ENCODE results near the gene ASTN2.

ASTN2 gene

GRCh38 chr9:117169089-117169621 lies 245.7 kb downstream of the ASTN2 start:
- Histone ChIP-seq H2BK12ac (ENCODE audit: low read length) (no peak overlapping the region), H3K79me1 (ENCODE audit: low read depth, low read length) (no peaks in the 10 kb centered on the region), H3K4ac (ENCODE audit: low read length) (no peak overlapping the region), H2BK5ac (ENCODE audit: low read length) (no peak overlapping the region), H3K27me3 (ENCODE audit: control insufficient read depth in 3 of 3, insufficient read depth in 3 of 3, low read depth in 1 of 3, low read length in 3 of 3) (no peaks in the 10 kb centered on the region), H3K27ac (replicated peaks; ENCODE audit: low read length) (no peak overlapping the region), H2BK120ac (ENCODE audit: low read depth, low read length) (no peak overlapping the region), H4K8ac (ENCODE audit: low read depth, low read length) (no peak overlapping the region), H3K9me3 (replicated peaks in 1 of 2; ENCODE audit: control insufficient read depth in 2 of 2, insufficient read depth in 1 of 2, low read depth in 1 of 2, low read length in 2 of 2) (no peaks in the 10 kb centered on the region), H3K4me1 (ENCODE audit: control insufficient read depth in 2 of 2, insufficient read depth in 1 of 2, low read depth in 1 of 2, low read length in 2 of 2) (no peaks in the 10 kb centered on the region), H3K9ac (ENCODE audit: low read depth, low read length, poor library complexity) (no peak overlapping the region), H3K18ac (ENCODE audit: low read length) (no peak overlapping the region), H4K91ac (ENCODE audit: low read depth, low read length, poor library complexity) (no peak overlapping the region), H3K36me3 (replicated peaks in 1 of 2; ENCODE audit: control insufficient read depth in 2 of 2, insufficient read depth in 2 of 2, low read length in 2 of 2) (no peaks in the 10 kb centered on the region), H3K4me2 (ENCODE audit: insufficient read depth, low read length, poor library complexity, severe bottlenecking) (no peak overlapping the region), H3K23ac (ENCODE audit: low read depth, low read length, poor library complexity) (no peak overlapping the region), H3K4me3 (ENCODE audit: low read length in 2 of 2) (no peak overlapping the region), H2AFZ (ENCODE audit: low read length) (no peak overlapping the region), H3K14ac (ENCODE audit: low read length) (no peak overlapping the region), H2AK5ac (ENCODE audit: low read depth, low read length) (no peak overlapping the region), H2BK15ac (ENCODE audit: low read length) (no peak overlapping the region)
- DNase-seq (ENCODE audit: low spot score): no peak
- no CpG with 5 or more reads among the region's 4 CpGs for WGBS, 2 donors (ENCODE audit: extremely low coverage in 2 of 2, insufficient read length in 2 of 2, insufficient replicate concordance in 1 of 2)

DNA sequence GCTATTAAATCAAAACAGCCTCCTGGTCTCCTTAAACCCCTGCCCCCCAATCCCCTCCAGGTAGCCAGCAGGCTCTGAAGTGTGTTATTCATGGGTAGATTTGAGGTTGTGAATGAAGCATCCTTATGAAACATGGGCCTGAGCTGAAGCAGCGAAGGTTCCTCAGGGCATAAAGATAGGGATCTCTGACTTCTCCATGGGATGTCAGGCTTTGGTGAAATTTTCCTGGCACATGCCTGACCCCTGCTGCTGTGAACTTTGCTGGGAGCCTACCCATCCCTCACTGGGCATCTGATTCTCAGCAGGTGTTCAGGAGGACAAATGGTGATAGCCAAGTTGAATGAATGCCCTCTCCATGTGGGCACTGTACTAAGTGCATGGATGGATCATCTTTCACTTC lies 250.3 kb downstream of the ASTN2 start:
- Histone ChIP-seq H3K14ac (ENCODE audit: low read length) (no peak overlapping the region), H3K27ac (replicated peaks; ENCODE audit: low read length) (no peak overlapping the region), H3K9me3 (replicated peaks in 1 of 2; ENCODE audit: control insufficient read depth in 2 of 2, insufficient read depth in 1 of 2, low read depth in 1 of 2, low read length in 2 of 2) (no peaks in the 10 kb centered on the region), H4K8ac (ENCODE audit: low read depth, low read length) (no peak overlapping the region), H3K4ac (ENCODE audit: low read length) (no peak overlapping the region), H2AFZ (ENCODE audit: low read length) (no peak overlapping the region), H3K4me1 (ENCODE audit: control insufficient read depth in 2 of 2, insufficient read depth in 1 of 2, low read depth in 1 of 2, low read length in 2 of 2) (no peaks in the 10 kb centered on the region), H3K9ac (ENCODE audit: low read depth, low read length, poor library complexity) (no peak overlapping the region), H2BK120ac (ENCODE audit: low read depth, low read length) (no peak overlapping the region), H2AK5ac (ENCODE audit: low read depth, low read length) (no peak overlapping the region), H3K36me3 (replicated peaks in 1 of 2; ENCODE audit: control insufficient read depth in 2 of 2, insufficient read depth in 2 of 2, low read length in 2 of 2) (no peaks in the 10 kb centered on the region), H3K18ac (ENCODE audit: low read length) (no peak overlapping the region), H2BK15ac (ENCODE audit: low read length) (no peak overlapping the region), H3K27me3 (ENCODE audit: control insufficient read depth in 3 of 3, insufficient read depth in 3 of 3, low read depth in 1 of 3, low read length in 3 of 3) (no peaks in the 10 kb centered on the region), H2BK5ac (ENCODE audit: low read length) (no peak overlapping the region), H4K91ac (ENCODE audit: low read depth, low read length, poor library complexity) (no peak overlapping the region), H2BK12ac (ENCODE audit: low read length) (no peak overlapping the region), H3K4me3 (ENCODE audit: low read length in 2 of 2) (no peak overlapping the region), H3K23ac (ENCODE audit: low read depth, low read length, poor library complexity) (no peak overlapping the region), H3K4me2 (ENCODE audit: insufficient read depth, low read length, poor library complexity, severe bottlenecking) (no peak overlapping the region), H3K79me1 (ENCODE audit: low read depth, low read length) (no peaks in the 10 kb centered on the region)
- WGBS, 2 donors (ENCODE audit: extremely low coverage in 2 of 2, insufficient read length in 2 of 2, insufficient replicate concordance in 1 of 2): no CpG with 5 or more reads among the region's 1 CpG
- DNase-seq (ENCODE audit: low spot score): no peak

DNA sequence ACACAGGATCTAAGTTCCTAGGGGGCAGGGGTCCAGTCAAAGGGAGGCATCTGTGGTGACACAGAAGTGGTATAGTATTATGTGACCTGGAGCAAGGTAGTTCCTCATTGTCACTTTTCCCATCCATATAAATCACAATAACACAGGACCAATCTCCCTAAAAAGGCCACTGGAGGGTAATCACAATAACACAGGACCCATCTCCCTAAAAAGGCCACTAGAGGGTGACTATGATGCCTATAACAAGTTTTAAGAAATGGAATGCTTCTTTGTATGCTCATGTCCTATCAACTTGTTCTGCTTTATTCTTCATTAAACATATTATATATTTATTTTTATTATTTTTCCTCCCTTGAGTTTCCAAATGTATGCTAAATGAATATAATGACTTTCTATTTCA lies 254.6 kb downstream of the ASTN2 start:
- no peaks in the 10 kb centered on the region for H3K9me3 ChIP-seq (replicated peaks in 1 of 2; ENCODE audit: control insufficient read depth in 2 of 2, insufficient read depth in 1 of 2, low read depth in 1 of 2, low read length in 2 of 2)
- DNase-seq (ENCODE audit: low spot score): no peak

GRCh38 chr9:117156771-117157535 lies 257.9 kb downstream of the ASTN2 start:
- no peaks in the 10 kb centered on the region for H3K36me3 ChIP-seq (replicated peaks in 1 of 2; ENCODE audit: control insufficient read depth in 2 of 2, insufficient read depth in 2 of 2, low read length in 2 of 2)
- H3K4me2 ChIP-seq (ENCODE audit: insufficient read depth, low read length, poor library complexity, severe bottlenecking): no peak overlapping the region
- H3K4ac ChIP-seq (ENCODE audit: low read length): no peak overlapping the region
- H3K9ac ChIP-seq (ENCODE audit: low read depth, low read length, poor library complexity): no peak overlapping the region
- no peak overlapping the region for H3K4me3 ChIP-seq (ENCODE audit: low read length in 2 of 2)
- no CpG with 5 or more reads among the region's 2 CpGs for WGBS, 2 donors (ENCODE audit: extremely low coverage in 2 of 2, insufficient read length in 2 of 2, insufficient replicate concordance in 1 of 2)
- DNase-seq (ENCODE audit: low spot score): no peak
- H2AK5ac ChIP-seq (ENCODE audit: low read depth, low read length): no peak overlapping the region
- H2BK12ac ChIP-seq (ENCODE audit: low read length): no peak overlapping the region
- no peak overlapping the region for H2BK5ac ChIP-seq (ENCODE audit: low read length)
- no peaks in the 10 kb centered on the region for H3K79me1 ChIP-seq (ENCODE audit: low read depth, low read length)
- no peak overlapping the region for H4K91ac ChIP-seq (ENCODE audit: low read depth, low read length, poor library complexity)
- no peak overlapping the region for H2BK15ac ChIP-seq (ENCODE audit: low read length)
- no peak overlapping the region for H2AFZ ChIP-seq (ENCODE audit: low read length)
- H3K14ac ChIP-seq (ENCODE audit: low read length): no peak overlapping the region
- H3K4me1 ChIP-seq (ENCODE audit: control insufficient read depth in 2 of 2, insufficient read depth in 1 of 2, low read depth in 1 of 2, low read length in 2 of 2): no peaks in the 10 kb centered on the region
- no peaks in the 10 kb centered on the region for H3K27me3 ChIP-seq (ENCODE audit: control insufficient read depth in 3 of 3, insufficient read depth in 3 of 3, low read depth in 1 of 3, low read length in 3 of 3)
- H3K9me3 ChIP-seq (replicated peaks in 1 of 2; ENCODE audit: control insufficient read depth in 2 of 2, insufficient read depth in 1 of 2, low read depth in 1 of 2, low read length in 2 of 2): no peaks in the 10 kb centered on the region
- H3K27ac ChIP-seq (replicated peaks; ENCODE audit: low read length): no peak overlapping the region
- H3K18ac ChIP-seq (ENCODE audit: low read length): no peak overlapping the region
- no peak overlapping the region for H2BK120ac ChIP-seq (ENCODE audit: low read depth, low read length)
- no peak overlapping the region for H3K23ac ChIP-seq (ENCODE audit: low read depth, low read length, poor library complexity)
- no peak overlapping the region for H4K8ac ChIP-seq (ENCODE audit: low read depth, low read length)

More for the DNA sequence above, 254.6 kb downstream of the ASTN2 start:
- no peak overlapping the region for H4K91ac ChIP-seq (ENCODE audit: low read depth, low read length, poor library complexity)
- no peak overlapping the region for H3K27ac ChIP-seq (replicated peaks; ENCODE audit: low read length)
- H3K9ac ChIP-seq (ENCODE audit: low read depth, low read length, poor library complexity): no peak overlapping the region
- H2BK15ac ChIP-seq (ENCODE audit: low read length): no peak overlapping the region
- H3K4me3 ChIP-seq (ENCODE audit: low read length in 2 of 2): no peak overlapping the region
- no peaks in the 10 kb centered on the region for H3K4me1 ChIP-seq (ENCODE audit: control insufficient read depth in 2 of 2, insufficient read depth in 1 of 2, low read depth in 1 of 2, low read length in 2 of 2)
- H3K18ac ChIP-seq (ENCODE audit: low read length): no peak overlapping the region
- no peak overlapping the region for H2BK12ac ChIP-seq (ENCODE audit: low read length)
- no peak overlapping the region for H3K4ac ChIP-seq (ENCODE audit: low read length)
- no peak overlapping the region for H2AK5ac ChIP-seq (ENCODE audit: low read depth, low read length)
- H2BK120ac ChIP-seq (ENCODE audit: low read depth, low read length): no peak overlapping the region
- H2BK5ac ChIP-seq (ENCODE audit: low read length): no peak overlapping the region
- no peak overlapping the region for H3K23ac ChIP-seq (ENCODE audit: low read depth, low read length, poor library complexity)
- H3K79me1 ChIP-seq (ENCODE audit: low read depth, low read length): no peaks in the 10 kb centered on the region
- H3K4me2 ChIP-seq (ENCODE audit: insufficient read depth, low read length, poor library complexity, severe bottlenecking): no peak overlapping the region
- no peak overlapping the region for H2AFZ ChIP-seq (ENCODE audit: low read length)
- H4K8ac ChIP-seq (ENCODE audit: low read depth, low read length): no peak overlapping the region
- H3K14ac ChIP-seq (ENCODE audit: low read length): no peak overlapping the region
- no peaks in the 10 kb centered on the region for H3K27me3 ChIP-seq (ENCODE audit: control insufficient read depth in 3 of 3, insufficient read depth in 3 of 3, low read depth in 1 of 3, low read length in 3 of 3)
- H3K36me3 ChIP-seq (replicated peaks in 1 of 2; ENCODE audit: control insufficient read depth in 2 of 2, insufficient read depth in 2 of 2, low read length in 2 of 2): no peaks in the 10 kb centered on the region
